Ectodermal cell (in vitro differentiated cells): ENCODE data around the gene ABO. TPM values are rescaled to one million over a fixed set of nuclear protein-coding genes. Genes with fewer than 3 reads are reported as not detected.
"Not testable (repeated sequence)": the region's sequence is repeated elsewhere in the genome, so short reads cannot be mapped to it uniquely, and the experiment has no call there.

Experiments
- H3K27ac ChIP-seq: 2 replicates; pipeline ENCODE4 v1.7.0; 2013; ENCODE audit warnings: mild to moderate bottlenecking, low read depth, low read length; ENCODE audit not compliant: insufficient read depth, poor library complexity, severe bottlenecking
- H3K27me3 ChIP-seq: 2 replicates; pipeline ENCODE4 v1.7.0; 2013; ENCODE audit warnings: mild to moderate bottlenecking, low read length; ENCODE audit not compliant: insufficient read depth, control insufficient read depth, poor library complexity, severe bottlenecking
- H3K36me3 ChIP-seq: one replicate; pipeline ENCODE4 v1.7.0; 2013; ENCODE audit warnings: low read length; ENCODE audit not compliant: control insufficient read depth, insufficient read depth
- H3K4me1 ChIP-seq: one replicate; pipeline ENCODE4 v1.7.0; 2013; ENCODE audit warnings: low read length; ENCODE audit not compliant: control insufficient read depth, insufficient read depth
- H3K4me3 ChIP-seq: 2 replicates; pipeline ENCODE4 v1.7.0; 2013; ENCODE audit warnings: low read depth, low read length, control low read depth; ENCODE audit not compliant: insufficient read depth
- H3K9me3 ChIP-seq: 2 replicates; pipeline ENCODE4 v1.7.0; 2013; ENCODE audit warnings: mild to moderate bottlenecking, low read length, moderate library complexity; ENCODE audit not compliant: control insufficient read depth
- WGBS, 2 experiments: methylation state at CpG; one replicate each; pipeline ENCODE4 v1.1.7; 2013; ENCODE audit warnings: missing lambda C conversion rate in 2 of 2; 5-methylcytosine and 5-hydroxymethylcytosine counted together
- polyA plus RNA-seq, 4 experiments: library from polyadenylated mRNA; stranded (reverse); fragments of 50-300 nt; gene quantifications; one replicate each; pipeline ENCODE4 v1.2.3, GENCODE V29; 2013

ABO gene
- not detected for polyA plus RNA-seq (2013, experiment 1 of 4)
- 0.05 TPM for polyA plus RNA-seq (2013, experiment 2 of 4)
- 0.16 TPM for polyA plus RNA-seq (2013, experiment 3 of 4)
- polyA plus RNA-seq (2013, experiment 4 of 4) = not detected

DNA sequence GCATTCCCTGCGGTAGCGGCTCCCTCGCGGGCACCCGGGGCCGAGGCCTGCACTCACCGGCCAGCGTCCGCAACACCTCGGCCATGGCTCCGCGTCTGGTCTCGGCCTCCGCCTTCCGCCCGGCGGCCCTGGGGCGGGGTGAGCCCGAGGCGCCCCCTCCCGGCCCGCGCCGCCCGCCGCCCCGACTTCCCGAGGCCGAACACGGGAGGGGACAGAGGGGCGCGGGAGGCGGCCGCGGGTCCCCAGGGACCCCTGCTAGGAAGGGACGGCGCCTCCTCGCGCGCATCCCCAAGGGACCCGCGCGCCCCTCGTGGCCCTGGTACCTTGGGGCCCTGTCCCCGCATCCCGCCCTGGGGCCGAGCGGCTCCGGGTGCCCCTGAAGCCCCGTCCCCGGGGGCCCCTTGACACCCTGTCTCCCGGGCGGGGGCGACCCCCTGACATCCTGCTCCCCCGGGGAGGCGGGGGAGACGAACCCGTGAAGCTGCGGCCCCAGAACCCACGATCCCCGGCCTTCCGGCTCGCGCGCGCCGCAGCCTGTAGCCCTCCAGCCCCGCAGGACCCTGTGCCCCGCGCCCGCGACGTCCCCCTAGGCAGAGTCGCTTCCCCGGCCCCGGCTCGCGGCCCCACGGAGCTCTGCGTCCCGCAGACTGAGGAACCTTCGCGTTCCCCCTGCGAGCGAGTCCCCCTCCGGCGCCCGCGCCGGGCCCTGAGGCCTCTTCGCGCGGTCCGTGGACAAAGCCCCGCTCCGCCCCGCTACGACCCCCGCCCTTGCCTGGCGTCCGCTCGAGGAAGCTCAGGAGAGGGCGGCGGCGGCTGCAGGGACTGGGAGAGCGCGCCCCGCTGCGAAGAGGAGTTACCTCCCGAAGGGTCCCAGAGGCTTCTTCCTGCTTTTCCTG lies at the start of gene ABO:
Gene ABO, minus strand, starts transcription at position 97 of the 896 bp plus-strand sequence.
- 3% methylated on average over 110 of the region's 110 CpGs for WGBS, 2 experiments
- Histone ChIP-seq H3K4me3 (peak within 1 kb of the TSS; percentile 37), H3K27me3 (peaks cover 73% of the 10 kb centered on the region), H3K9me3 (no peaks in the 10 kb centered on the region), H3K4me1 (peaks cover 7% of the 10 kb centered on the region), H3K36me3 (no peaks in the 10 kb centered on the region), H3K27ac (no peak within 1 kb of the TSS)

DNA sequence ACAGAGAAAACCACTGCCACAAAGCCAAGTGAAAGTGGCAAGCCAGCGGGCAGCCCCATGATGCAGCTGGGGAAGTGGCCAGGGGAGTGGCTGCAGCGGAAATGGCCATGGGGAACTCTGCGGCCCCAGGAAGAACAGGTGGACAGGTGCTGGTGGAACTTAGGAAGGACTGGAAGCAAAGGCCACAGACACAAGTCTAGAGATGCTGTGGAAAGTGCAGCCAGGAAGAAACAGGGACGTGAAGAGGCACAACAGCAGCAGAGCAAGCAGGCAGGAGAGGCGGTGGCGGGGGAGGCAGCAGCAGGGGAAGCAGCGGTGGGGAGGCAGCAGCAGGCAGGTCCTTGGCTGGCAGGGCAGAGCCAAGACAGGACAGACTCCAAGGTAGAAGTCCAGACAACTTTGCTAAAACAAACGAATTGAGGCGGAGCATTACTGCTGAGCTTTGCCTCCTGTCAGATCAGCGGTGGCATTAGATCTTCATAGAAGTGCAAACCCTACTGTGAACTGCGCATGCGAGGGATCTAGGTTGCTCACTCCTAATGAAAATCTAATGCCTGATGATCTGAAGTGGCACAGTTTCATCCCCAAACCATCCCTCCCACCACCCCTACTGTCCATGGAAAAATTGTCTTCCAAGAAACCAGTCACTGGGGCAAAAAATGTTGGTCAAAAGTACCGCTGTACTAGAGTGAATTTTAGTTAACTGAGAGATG lies 49.1 kb upstream of the ABO start:
- WGBS, 2 experiments = 82 to 86% methylated on average over 13 of the region's 13 CpGs
- H3K27ac ChIP-seq = no peak overlapping the region

DNA sequence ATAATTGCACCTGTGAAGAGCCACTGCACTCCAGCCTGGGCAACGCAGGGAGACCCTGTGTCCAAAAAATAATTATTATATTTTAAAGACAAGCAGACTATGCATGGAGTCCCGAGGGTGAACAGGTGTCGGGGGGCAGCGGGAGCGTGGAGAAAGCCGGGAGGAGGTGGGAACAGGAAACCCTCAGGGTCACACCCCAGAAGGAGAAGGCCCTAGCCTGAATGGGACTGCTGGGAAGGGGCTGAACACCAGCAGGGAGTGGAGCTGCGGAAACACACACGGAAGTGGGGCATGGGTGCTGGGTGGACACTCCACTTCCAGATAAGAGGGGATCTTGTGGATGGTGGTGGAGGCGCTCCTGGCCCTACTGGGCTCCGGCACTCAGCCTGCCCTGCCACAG lies 48.2 kb upstream of the ABO start:
- WGBS, 2 experiments = 94 to 95% methylated on average over 9 to 10 of the region's 10 CpGs
- no peaks in the 10 kb centered on the region for H3K36me3 ChIP-seq
- H3K4me1 ChIP-seq = no peaks in the 10 kb centered on the region
- H3K4me3 ChIP-seq = no peak overlapping the region
- no peak overlapping the region for H3K27ac ChIP-seq
- H3K9me3 ChIP-seq = no peaks in the 10 kb centered on the region
- H3K27me3 ChIP-seq = no peaks in the 10 kb centered on the region

More for the DNA sequence above, 49.1 kb upstream of the ABO start:
- Histone ChIP-seq H3K4me3 (no peak overlapping the region), H3K36me3 (no peaks in the 10 kb centered on the region), H3K9me3 (no peaks in the 10 kb centered on the region), H3K4me1 (no peaks in the 10 kb centered on the region), H3K27me3 (no peaks in the 10 kb centered on the region)

DNA sequence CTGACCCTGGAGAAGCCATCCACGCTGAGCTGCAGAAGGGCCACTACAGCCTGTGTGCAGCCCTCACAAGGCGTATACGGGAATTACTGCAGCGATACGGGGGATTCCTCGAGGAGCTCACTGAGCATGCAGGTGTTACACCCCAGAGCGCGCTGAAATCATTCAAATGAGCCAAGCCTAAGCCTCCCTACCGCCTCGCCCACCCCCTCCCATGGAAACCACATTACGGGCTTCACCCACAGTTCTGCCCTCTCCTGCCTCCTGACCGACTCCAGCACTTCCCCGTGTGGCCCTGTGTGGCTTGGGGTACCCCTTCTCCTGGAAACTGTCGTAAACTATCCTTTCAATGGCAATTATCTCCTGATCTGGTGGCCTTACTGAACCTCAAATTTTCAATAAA lies 47.7 kb upstream of the ABO start:
- Histone ChIP-seq H3K27me3 (no peaks in the 10 kb centered on the region), H3K4me3 (no peak overlapping the region), H3K4me1 (no peaks in the 10 kb centered on the region), H3K36me3 (no peaks in the 10 kb centered on the region), H3K9me3 (no peaks in the 10 kb centered on the region), H3K27ac (no peak overlapping the region)
- WGBS, 2 experiments = 90 to 92% methylated on average over 14 of the region's 14 CpGs

DNA sequence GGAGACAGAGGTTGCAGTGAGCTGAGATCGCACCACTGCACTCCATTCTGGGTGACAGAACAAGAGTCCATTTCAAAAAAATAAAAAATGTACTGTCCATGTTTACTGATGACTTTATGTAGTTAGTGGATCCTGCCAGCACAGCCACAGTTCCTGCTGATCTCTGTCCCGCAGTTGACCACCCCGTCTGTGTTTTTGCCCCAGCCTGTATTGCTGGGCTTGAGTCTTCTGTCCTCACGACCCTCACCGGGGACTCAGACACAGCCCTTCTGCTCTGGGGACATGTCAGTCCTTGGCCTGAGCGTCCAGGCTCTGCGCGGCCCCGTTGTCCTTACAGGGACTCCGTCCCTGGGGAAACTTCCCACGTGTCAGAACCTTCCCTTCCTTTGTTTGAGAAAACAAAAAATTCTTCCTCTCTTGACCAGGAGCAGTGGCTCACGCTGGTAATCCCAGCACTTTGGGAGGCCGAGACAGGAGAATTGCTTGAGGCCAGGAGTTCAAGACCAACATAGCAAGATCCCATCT lies 46.5 kb upstream of the ABO start:
- no peak overlapping the region for H3K4me3 ChIP-seq
- H3K27ac ChIP-seq = no peak overlapping the region
- H3K27me3 ChIP-seq = no peaks in the 10 kb centered on the region
- H3K9me3 ChIP-seq = no peaks in the 10 kb centered on the region
- H3K36me3 ChIP-seq = no peaks in the 10 kb centered on the region
- no peaks in the 10 kb centered on the region for H3K4me1 ChIP-seq
- WGBS, 2 experiments = 87 to 89% methylated on average over 13 of the region's 13 CpGs

DNA sequence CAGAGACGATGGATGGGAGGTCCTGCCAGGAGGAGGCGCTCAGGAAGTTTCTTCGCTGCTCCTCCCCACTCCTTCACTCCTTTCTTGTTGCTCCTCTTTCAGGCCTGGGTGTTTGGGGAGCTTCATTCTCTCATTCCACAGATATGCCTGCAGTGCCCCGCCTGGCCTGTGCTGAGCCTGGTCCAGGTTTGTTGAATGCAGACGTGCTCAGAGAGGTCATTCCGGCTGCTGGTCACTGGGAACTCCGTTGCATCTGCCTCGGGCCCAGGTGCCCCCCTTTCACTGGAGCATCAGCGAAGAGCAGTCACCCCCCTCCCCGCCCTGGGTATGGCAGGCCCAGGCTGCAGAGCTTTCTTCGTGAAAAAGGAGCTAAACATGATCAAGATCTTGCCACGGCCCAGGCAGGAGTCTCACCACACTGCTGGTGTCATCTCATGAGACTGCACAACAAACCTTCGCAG lies 45.5 kb upstream of the ABO start:
- Histone ChIP-seq H3K4me1 (no peaks in the 10 kb centered on the region), H3K36me3 (no peaks in the 10 kb centered on the region)
- WGBS, 2 experiments = 86 to 87% methylated on average over 12 to 13 of the region's 13 CpGs

DNA sequence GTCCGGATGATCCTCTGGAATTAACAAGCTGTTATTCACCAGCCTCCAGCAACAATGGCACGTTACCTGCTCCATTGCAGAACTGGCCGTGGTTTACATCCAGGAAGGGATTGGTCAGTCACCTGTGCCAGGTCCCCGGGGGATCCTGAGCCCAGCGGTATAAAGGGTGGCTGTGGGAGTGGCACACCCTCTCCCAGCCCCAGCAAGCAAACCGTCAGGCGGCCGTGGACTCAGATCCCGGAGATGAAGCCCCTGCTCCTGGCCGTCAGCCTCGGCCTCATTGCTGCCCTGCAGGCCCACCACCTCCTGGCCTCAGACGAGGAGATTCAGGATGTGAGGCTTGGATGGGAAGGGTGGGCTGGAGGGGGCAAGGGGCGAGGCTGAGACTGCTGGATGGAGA lies 42.5 kb upstream of the ABO start:
- 88 to 89% methylated on average over 12 to 13 of the region's 13 CpGs for WGBS, 2 experiments
- not testable (repeated sequence) for H3K4me1 ChIP-seq, H3K36me3 ChIP-seq, H3K27me3 ChIP-seq, H3K27ac ChIP-seq, H3K9me3 ChIP-seq, H3K4me3 ChIP-seq

More for the DNA sequence above, 45.5 kb upstream of the ABO start:
- Histone ChIP-seq H3K9me3 (no peaks in the 10 kb centered on the region), H3K27ac (no peak overlapping the region), H3K27me3 (no peaks in the 10 kb centered on the region), H3K4me3 (no peak overlapping the region)

DNA sequence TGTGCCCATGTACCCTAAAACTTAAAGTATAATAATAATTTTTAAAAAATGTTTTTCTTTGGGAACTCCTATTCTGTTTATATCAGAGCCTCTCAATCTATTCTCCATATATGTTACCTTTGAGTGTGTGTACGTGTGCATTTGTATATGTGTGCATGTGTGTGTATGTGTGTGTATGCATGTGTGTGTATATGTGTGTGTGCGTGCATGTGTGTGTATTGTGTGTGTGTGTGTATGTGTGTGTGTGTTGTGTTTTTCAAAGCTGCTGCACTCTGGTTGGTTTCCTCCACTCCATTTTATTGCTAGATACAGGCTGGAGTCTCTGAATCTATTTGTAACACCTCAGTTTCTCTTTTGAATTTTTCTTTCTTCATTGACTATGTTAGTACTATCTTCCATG lies 41.0 kb upstream of the ABO start:
- H3K4me1 ChIP-seq = no peaks in the 10 kb centered on the region
- no peak overlapping the region for H3K4me3 ChIP-seq
- no peaks in the 10 kb centered on the region for H3K9me3 ChIP-seq
- no peak overlapping the region for H3K27ac ChIP-seq
- whole genome bisulfite sequencing, 2 experiments = 64 to 75% methylated on average over 2 of the region's 2 CpGs
- H3K27me3 ChIP-seq = no peaks in the 10 kb centered on the region
- H3K36me3 ChIP-seq = no peaks in the 10 kb centered on the region

DNA sequence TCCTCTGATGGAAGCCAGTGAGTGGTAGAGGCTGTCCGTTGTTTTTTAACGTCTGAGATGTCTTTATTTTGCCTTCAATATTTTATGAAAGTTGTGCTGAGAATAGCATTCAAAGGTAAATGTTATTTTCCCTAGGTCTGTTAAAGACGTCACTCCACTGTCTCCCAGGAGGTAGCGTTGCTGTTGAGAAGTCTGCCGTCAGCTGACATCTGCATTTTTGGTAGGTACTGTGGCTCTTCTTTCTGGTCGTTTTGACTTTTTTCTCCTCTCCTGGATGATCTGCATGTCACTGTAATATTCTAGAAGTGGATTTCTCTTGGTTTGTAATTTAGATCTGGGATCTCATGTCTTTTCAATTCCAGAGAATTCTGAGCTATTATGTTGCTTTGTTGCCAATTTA lies 34.6 kb upstream of the ABO start:
- Histone ChIP-seq H3K36me3 (no peaks in the 10 kb centered on the region), H3K4me3 (no peak overlapping the region), H3K27me3 (no peaks in the 10 kb centered on the region), H3K4me1 (no peaks in the 10 kb centered on the region), H3K9me3 (no peaks in the 10 kb centered on the region), H3K27ac (no peak overlapping the region)
- WGBS, 2 experiments = 89 to 91% methylated on average over 6 of the region's 6 CpGs

DNA sequence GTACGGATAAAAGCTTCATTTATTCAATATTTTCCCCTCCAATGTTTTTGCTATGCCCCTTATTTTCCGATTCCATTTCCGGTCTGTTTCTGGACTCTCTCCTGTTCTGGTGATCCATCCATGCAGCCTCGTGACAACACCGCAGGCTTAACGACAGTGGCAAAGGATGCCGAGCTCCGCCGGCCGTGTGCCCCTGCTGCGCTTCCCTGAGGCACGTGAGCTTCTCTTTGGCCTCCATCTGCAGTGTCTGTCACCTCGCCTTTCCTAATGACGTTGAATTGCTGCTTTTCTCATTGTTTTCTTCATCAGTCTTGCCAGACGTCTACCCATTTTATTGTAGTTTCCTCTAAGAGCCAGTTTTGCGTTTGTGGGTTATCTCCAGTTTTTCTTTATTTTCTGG lies 32.3 kb upstream of the ABO start:
- no peak overlapping the region for H3K27ac ChIP-seq
- no peaks in the 10 kb centered on the region for H3K27me3 ChIP-seq
- WGBS, 2 experiments = 88 to 91% methylated on average over 16 of the region's 16 CpGs
- no peaks in the 10 kb centered on the region for H3K9me3 ChIP-seq
- no peaks in the 10 kb centered on the region for H3K4me1 ChIP-seq
- H3K36me3 ChIP-seq = no peaks in the 10 kb centered on the region
- H3K4me3 ChIP-seq = no peak overlapping the region
